Stimulated activated CD4-positive, alpha-beta T cell treated with anti-CD3 and anti-CD28 coated beads, Interleukin-15, amount 100 ng/mL, for 24 hours (primary cell): ENCODE results near the gene STAT1.

Source experiments
- DNase-seq: peaks from one replicate; pipeline ENCODE4 v3.0.0-alpha.2; 2020

STAT1 gene

DNA sequence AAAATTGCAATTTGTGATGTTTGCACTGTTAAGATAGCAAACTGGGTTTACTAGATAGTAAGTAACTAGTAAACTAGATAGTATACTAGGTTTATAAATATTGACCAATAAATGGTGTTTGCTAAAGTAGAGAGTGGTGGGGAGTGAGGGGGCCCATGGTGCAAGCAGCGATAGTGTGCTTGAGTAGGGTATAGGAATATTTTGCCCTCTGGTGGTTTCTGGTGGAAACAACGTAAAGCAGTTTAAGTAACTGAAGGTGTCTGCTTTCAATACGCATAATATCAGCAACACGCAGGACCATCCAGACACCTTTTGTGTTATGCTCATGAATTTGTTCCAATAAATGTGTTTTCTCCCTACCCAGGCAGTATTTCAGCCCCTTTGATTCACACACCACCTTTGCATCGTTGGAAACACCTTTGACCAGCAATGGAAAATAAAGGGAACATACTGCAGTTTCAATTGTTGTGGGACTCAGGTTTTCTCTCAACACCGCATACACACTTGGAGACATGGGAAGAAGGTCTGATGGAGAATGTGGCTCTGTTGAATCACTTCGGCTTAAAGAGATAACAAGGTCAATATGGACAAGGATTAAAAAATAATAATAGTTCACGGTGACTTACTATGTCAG is 16.7 kb upstream of the STAT1 start:
- DNase-seq: peak; percentile 41

DNA sequence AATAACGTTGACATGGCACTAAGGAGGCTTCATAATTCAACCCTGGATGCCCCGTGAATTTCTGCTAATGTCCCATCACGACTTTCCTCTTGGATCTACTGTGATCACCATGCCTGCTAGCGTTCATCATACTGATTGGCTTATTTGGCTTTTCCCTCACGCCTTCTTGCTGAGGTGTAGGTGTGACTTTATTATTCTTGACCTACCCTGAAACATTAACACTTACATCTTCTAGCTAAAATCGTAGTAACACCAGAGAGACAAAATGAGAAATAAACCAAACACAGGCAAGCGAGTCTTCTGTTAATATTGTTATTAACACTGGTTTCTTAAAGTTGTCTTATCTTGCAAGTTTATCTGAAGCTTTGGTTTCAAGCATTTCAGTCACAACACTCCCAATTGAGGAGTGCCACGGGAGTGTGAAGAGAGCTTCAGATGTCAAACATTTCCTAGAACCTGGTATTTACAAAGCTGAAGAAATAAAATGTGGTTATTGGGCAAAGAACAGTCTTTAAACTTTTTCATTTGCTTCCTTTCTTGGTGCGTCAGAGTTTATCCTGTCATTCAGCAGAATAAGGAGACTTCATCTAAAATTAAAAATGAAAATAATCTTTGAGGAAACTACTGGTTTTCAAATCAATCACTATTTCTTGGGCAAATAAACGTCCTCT is 15.4 kb upstream of the STAT1 start:
- no peak for DNase-seq

DNA sequence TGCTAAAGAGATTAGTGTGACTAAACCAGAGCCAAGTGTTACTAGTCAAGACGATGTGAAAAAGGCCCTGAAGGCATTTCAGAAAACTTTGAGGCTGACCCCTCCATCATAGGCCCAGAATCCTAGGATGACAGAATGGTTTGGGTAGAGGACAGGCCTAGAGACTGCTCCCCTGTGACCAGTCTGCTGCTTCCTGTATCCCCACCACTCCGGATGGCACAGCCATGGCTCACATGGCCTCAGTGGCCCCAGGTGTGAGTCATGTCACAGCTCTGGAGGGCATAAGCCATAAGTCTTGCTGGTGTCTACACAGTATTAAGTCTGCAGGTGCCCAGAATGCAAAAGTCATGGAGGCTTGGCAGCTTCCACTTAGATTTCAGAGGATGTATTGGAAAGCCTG is 12.4 kb upstream of the STAT1 start:
- no peak for DNase-seq

DNA sequence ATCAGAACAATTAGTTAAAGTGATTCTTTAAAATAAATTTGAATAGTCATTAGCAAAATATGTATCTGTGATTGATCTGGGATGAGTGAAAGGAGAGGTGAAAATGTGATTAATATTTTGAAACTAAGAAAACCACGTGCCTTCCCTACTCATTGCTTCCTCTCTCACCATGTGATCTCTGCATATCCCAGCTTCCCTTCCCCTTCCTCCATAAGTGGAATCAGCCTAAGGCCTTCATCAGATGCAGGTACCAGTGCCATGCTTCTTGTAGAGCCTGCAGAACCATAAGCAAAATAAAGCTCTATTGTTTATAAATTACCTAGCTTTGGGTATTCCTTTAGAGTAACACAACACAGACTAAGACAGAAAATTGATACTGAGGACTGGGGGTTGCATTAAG is 11.2 kb upstream of the STAT1 start:
- DNase-seq: no peak

DNA sequence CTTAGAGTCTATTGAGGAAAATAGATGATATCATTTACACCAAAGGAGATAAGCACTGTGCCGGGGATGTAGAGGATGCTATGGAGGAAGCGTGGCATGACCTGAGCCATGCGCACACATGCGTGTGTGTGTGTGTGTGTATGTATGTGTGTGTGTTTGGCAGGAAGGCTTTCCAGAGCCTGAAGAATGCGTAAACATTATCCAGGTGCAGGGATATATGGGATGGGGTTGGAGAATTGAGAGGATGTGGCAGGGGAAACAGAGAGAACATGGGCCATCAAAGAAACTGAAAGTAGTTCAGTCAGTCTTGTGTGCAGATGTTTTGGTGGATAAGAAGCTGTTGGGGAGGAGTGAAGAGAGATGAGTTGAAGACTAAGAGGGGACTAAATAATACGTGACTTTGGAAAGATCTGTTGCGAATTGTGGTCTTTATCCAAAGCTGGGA is 9.3 kb upstream of the STAT1 start:
- DNase-seq: peak; percentile 41

DNA sequence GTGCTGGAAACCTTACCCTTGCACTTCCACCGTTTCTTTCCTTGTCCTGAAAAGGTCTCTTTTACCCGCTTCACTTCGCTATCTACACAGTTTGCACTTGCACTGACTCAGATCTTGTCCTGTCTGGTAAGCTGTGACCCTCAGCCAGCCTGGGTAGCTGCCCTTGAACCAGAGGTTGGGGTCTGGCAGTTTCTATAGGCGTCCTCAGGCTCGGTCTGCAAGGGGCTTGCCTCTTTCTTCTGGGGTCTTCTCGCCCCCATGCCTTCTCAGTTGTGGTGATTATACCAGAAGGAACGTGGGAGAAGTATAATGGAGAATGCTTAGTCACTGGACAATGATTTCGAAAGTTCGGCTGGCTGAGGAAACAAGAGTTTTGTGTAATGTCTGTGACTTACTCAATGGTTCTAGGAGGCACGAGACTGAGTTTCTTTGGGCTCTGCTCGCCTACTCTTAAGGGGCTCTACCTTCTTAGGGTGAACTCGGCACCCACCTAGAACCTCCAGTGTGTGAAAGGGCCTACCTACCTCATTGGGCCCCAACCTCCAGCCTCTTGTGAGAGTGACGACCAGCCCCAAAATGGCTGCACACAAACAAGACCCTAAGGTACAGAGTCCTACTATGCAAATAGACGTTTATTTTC is 6.9 kb upstream of the STAT1 start:
- peak; percentile 59 for DNase-seq

DNA sequence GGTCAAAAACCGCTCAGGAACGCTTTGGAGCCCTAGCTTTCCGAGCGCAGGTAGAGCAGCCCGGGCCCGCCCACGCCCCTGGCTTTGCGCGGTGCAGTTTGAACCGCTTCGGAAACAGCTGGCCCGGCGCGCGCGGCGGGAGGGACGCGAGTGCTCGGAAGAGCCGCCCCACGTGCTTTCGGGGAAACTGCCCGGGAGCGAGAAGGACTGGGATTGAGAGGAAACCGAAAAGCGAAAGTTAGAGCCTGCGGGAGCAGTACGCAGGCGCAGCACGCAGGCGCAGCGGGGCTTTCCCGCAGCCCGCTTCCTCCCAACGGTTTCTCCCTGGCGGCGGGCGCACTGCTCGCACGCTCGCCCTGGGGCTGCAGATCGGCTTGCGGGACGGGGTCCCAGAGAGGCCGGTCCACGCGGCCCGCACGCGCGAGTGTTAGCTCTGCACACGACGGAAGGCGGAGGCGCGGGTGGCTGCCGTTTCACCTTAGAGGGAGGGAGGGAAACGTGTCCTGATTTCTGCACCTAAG is 6.3 kb upstream of the STAT1 start:
- peak; percentile 95 for DNase-seq

DNA sequence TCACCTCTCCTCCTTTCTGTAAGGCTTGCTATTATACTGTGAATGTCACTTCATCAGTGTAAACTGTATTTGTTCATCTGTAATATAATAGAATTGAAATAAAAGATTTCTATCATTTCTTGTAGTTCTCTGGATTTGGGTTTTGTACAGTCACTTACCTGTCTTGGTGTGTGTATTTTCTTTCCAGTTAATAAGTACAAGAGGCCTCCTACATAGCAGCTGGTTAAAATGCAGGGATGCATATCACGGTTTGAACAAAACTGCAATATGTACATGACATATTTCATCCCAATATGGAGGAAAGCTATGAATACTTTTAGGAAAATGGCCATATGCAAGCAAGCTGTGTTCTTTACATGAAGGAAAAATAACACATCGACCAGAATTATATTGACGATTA is 5.4 kb upstream of the STAT1 start:
- no peak for DNase-seq

DNA sequence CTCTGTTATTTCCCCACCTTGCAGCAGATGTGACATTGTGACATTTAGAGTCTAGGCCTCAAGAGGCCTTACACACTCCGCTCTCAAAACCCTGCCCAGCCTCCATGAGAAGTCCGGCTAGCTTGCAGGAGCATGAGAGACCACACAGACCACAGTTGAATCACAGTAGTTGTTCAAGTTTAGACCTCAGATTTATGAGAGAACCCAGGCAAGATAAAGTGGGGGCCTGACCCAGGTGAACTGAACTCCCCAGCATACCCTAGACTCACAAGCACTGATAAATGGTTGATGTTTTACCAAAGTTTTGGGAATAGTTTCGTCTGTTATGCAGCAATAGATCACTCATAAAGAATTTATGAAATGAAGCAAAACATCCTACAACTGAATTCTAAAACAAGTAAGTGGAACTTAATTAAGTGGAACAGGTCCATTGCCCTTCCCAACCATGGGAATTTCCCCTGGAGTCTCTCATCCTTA is 4.7 kb upstream of the STAT1 start:
- DNase-seq: no peak

DNA sequence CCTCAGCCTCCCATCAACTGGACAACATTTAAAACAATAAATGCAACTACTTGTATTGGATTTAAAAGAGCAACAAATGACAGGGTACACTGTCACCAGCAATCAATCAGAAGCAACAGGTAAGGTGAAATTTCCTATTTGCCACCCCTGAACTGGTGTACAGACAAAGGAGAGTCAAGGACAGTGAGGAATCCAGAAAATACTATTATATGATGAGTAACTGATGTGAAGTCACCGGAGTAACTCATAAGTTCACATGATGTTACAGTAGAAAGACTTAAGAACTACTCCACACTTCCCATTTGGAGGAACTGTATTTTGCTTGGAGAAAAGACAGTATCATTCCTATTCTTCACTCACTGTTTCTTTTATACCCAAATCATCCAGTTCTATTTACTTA is 4.1 kb upstream of the STAT1 start:
- DNase-seq: no peak

DNA sequence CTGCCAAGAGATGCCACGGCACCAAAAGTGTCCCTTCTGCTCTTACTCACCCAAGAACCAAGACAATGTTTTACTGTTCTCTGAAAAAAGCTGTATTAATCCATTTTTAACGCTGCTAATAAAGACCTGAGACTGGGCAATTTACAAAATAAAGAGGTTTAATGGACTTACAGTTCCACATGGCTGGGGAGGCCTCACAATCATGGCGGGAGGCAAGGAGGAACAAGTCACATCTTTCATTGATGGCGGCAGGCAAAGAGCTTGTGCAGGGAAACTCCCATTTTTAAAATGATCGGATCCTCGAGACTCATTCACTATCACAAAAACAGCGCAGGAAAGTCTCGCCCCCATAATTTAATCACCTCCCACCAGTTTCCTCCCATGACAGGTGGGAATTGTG is 1.9 kb upstream of the STAT1 start:
- no peak for DNase-seq

DNA sequence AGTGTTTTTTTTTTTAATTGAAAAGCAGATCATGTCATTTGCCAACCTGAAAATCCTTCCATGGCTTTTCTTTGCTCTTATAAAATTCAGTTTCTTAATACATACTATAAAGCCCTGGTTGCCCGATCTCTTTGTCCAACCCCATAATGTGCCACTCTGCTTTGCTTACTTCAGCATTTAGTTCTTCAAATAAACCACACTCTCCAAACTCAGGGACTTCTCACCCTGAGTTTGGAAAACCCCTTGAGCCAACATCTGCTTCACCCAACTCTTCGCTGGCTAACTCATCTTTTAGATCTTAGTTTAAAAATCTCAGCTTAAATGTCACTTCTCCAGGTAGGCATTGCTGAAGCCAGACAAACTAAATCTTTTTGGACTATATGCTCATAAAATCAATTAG is 1.3 kb upstream of the STAT1 start:
- DNase-seq: no peak

DNA sequence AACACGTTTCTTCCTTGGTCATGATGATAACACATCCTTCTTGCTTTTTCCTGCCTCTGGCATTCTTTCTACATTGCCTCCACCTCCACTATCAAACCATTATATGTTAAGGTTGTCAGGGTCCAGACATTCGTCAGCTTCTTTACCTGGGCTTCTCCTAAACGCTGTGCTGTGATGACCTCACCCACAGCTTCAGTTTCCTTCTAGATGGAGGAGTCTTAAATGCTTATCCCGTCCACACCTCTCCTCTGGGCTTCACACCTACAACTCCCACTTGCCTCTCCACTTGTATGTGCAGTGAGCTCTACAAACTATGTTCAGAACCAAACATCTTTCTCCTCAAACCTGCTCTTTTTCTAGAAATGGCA is 666 bp upstream of the STAT1 start:
- DNase-seq: no peak

DNA sequence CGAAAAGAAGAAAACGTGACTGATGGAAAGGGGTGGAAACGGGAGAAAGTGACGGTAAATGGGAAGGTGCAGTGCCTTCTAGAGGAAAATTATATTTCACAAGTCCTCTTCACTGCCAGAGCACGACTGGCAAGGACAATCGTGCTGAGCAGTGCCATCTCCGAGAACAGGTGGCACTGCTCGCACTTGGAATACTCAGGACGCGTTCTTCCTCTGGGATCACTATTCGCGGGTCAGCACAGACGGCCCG is 364 bp downstream of the STAT1 start:
- no peak for DNase-seq

DNA sequence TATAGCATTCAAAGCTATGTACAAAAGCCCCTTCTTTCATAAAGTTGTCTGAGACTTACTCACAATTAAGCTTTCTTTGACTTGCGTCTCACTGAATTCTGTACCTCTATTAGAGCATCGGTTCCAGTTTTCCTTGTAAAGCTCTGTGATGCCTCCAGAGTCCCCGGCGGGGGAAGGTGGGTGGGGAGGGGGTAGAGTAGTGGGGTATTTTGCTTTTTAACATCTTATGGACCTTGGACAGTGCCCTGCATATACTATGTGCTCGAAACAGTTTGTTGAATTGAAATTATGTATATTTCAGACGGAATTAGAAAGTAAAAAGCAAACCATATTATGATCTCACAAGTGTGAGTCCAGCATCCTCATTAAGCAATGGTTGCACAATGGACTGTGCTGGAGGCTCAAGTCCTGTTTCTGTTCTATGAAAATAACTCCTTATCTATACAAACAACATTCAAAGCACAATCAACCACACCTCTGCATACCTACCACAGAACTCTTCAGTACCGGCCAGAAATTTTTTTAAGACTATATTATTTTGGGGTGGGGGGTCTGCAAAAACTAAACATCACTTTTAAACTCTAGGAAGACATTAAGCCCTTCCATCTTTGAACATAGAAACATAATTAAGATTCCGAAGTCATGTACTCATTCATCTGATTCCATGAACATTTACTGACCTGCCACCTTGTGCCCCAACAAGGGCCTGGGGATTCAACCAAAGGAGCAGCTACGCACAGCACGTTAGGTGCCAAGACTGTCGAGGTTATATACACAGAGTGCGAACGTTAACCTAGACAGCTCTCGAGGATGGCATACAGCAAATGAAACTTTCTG is 908 bp downstream of the STAT1 start:
- DNase-seq: no peak

DNA sequence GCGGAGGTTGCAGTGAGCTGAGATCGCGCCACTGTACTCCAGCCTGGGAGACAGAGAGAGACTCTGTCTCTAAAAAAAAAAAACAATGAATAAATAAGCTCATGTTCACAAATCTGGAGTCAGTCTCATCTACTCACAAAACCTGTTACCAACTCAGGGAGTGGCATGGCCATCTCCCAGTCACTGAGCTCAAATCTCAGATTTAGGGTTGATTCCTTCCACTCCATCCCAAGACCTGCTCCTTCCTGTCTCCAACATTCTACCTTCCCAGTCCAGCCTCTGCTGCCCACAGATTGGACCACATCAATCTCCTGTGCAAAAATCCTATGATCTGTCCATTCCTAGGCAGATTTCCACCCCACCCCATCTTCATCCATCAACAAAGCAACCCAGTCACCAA is 1.6 kb downstream of the STAT1 start:
- DNase-seq: no peak

DNA sequence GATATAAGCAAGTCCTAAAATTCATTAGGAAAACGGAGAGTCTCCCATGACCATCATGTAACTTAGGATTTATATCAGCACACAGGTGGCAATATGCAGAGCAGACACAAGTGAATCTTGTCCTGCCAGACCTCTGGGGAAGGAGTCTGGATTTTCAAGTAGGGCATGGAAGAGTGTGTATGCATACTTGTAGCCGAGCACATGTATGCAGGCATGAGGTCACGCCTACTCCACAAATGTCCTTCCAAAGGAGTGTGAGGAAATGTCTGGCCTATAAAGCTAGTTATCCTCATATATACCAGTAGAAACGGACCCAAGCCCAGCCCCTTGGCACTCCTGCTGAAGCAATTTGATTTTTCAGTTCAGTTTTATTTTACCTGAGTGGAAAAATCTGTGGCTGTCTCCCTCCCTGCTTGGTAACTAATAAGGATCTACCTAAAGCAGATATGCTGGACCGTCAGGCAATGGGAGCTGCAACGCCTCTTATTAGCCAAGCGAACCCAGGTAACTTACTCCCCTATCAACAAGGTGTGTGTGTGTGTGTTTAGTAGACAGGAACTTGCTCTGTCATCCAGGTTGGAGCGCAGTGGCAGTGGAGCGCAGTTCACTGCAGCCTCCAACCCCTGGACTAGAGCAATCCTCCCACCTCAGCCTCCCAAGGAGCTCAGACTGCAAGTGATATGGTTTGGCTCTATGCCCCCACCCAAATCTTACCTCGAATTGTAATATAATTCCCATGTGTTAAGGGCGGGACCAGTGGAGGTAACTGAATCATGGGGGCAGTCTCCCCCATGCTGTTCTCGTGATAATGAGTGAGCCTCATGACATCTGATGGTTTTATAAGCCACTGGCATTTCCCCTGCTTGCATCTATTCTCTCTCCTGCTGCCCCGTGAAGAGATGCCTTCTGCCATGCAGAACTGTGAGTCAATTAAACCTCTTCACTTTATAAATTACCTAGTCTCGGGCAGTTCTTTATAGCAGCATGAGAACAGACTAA is 2.8 kb downstream of the STAT1 start:
- DNase-seq: no peak

DNA sequence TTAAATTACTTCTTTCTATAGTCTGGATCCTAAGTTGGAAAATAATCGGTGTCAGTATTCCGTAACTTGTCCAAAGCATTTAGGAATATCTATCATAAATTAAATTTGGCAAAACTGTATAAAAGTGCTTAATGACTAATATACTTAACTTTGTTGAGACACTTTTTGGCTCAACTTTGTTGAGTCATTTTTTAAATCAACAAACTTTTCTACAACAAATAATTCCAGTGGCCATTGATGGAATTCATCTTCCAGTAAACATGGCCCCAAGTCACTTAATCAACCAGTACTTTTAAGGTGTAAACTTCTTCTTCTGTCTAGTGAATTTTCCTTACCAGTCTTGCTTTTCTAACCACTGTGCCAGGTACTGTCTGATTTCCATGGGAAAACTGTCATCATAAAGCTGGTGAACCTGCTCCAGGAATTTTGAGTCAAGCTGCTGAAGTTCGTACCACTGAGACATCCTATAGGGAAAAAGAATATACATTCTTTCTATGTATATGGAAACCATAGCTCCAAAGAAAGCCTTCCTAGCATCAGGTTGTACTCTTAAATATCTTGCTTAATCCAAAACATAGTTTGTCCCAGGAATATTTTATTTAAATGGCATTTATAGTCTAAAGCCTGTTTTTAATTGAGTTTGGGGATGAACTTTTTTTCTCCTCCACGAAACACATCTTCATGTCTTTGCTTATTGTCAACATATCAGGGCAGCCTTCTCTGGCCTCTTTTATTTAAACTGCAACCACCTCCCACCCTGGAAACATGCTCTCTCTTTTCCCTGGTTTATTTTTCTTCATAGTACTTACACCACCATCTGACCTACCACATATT is 4.2 kb downstream of the STAT1 start:
- DNase-seq: no peak

DNA sequence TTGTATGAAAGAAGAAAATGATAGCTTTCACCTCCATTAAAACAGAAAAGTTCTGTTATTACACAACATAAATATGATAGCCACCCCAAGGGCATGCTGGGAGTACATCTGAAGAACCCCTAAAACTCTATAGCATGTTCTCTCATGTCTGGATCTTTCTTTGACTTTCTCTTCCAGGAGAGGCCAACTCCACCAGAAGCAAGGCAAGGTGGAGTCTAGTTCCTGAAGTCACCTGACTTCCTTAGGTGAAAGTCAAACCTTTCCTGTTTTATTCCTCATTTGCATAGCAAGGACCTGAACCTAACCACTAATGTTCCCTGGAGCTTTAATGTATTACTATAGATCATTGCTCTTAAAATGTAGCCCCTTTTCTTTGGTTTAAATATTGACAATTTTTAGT is 5.7 kb downstream of the STAT1 start:
- DNase-seq: no peak

DNA sequence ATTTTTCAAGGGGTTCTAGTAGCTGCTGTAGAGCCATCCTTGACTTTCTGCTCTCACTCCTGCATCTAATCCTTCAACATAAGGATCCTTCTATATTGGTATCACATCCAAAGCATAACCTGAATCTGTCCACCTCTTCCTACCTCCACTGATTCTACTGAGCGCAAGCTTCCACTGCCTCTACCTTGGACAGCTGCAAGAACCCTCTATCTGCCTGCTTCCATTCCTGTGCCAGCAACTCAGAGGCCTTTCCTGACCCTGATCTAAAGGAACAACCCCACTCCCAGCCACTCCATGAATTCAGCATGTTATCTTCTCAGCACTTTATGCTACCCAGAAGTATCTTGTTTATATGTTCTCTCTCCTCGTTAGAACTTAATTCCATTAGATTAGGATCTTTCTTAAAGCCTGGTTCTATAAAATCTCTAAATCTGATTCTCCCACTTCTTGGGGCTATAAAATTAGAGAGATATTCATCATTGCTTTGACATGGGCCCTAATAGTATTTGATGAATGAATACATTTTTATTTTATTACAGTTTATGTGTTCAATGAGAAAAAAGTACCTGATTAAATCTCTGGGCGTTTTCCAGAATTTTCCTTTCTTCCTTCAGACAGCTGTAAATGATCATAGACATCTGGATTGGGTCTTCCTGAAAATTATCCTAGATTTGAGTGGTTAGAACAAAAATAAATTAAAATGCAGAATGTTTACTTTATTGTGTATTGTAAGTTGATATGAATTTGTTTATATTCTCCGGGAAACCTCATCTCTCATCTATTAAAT is 6.8 kb downstream of the STAT1 start:
- DNase-seq: no peak

DNA sequence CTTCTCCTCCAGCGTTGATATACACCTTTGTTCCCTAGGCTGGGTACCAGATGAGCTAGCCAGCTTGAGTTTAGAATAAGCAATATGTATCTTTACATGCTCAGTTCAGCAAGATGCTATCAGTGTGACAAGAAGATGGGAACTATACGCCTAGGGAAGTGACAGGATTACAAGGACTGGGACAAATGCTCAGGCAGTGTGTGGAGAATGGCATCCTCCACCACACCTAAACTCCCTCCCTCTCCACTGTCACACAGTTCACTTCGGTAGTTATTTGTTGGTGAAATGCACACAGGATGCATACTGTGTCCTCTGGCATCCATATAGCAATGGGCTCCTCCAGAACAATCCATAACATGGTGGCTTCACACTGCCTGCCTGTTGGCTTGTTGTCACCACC is 7.7 kb downstream of the STAT1 start:
- DNase-seq: no peak
